HepG2 (cell line): Measurements from ENCODE around the gene LIPC. TPM values are rescaled to one million over a fixed set of nuclear protein-coding genes. Genes with fewer than 3 reads are reported as not detected.

ENCODE experiments used
- CAMTA2 ChIP-seq: sonication (generic); formaldehyde crosslinking; IDR thresholded peaks from 2 replicates; pipeline ENCODE4 v1.4.0; 2020; ENCODE audit warnings: mild to moderate bottlenecking, missing genetic modification reagents, borderline replicate concordance
- FLYWCH1 ChIP-seq: sonication (generic); formaldehyde crosslinking; IDR thresholded peaks from 2 replicates; pipeline ENCODE4 v1.8.1; 2023; ENCODE audit warnings: mild to moderate bottlenecking, missing genetic modification reagents
- MED13 ChIP-seq: sonication (generic); formaldehyde crosslinking; IDR thresholded peaks from 2 replicates; pipeline ENCODE4 v1.5.0; 2020; ENCODE audit warnings: missing genetic modification reagents
- MZF1 ChIP-seq: sonication (generic); formaldehyde crosslinking; IDR thresholded peaks from 2 replicates; pipeline ENCODE4 v1.8.1; 2023; ENCODE audit warnings: mild to moderate bottlenecking, missing genetic modification reagents, borderline replicate concordance
- POLR2A ChIP-seq, 2 experiments: IDR thresholded peaks; 2 replicates each; pipeline ENCODE4 v1.6.1; 2011; ENCODE audit warnings: low read depth in 2 of 2, low read length in 2 of 2, mild to moderate bottlenecking in 1 of 2, moderate library complexity in 1 of 2; ENCODE audit not compliant: insufficient read depth in 1 of 2
- RBM22 ChIP-seq: fragments of 200-400 bp; formaldehyde crosslinking; optimal IDR thresholded peaks from 2 replicates; pipeline ENCODE3; 2017; ENCODE audit warnings: mild to moderate bottlenecking, low read length, moderate library complexity
- REL ChIP-seq: sonication (generic); formaldehyde crosslinking; conservative IDR thresholded peaks from 2 replicates; pipeline ENCODE4 v1.8.0; 2022; ENCODE audit warnings: mild to moderate bottlenecking, missing genetic modification reagents, moderate library complexity
- RNF2 ChIP-seq: fragments of 450-650 bp; conservative IDR thresholded peaks from 2 replicates; pipeline ENCODE4 v1.6.1; 2016; ENCODE audit warnings: low read depth
- ZFY ChIP-seq: sonication (generic); formaldehyde crosslinking; IDR thresholded peaks from 2 replicates; pipeline ENCODE4 v1.4.0; 2020; ENCODE audit warnings: missing genetic modification reagents
- ZNF503 ChIP-seq: sonication (generic); formaldehyde crosslinking; IDR thresholded peaks from 2 replicates; pipeline ENCODE4 v1.4.0; 2020; ENCODE audit warnings: missing genetic modification reagents
- ZNF556 ChIP-seq: sonication (generic); formaldehyde crosslinking; IDR thresholded peaks from 2 replicates; pipeline ENCODE4 v1.4.0; 2020; ENCODE audit warnings: mild to moderate bottlenecking, missing genetic modification reagents, borderline replicate concordance
- ZNF567 ChIP-seq: sonication (generic); formaldehyde crosslinking; IDR thresholded peaks from 2 replicates; pipeline ENCODE4 v1.8.1; 2023; ENCODE audit warnings: mild to moderate bottlenecking, missing genetic modification reagents, borderline replicate concordance
- ZNF598 ChIP-seq: sonication (generic); formaldehyde crosslinking; IDR thresholded peaks from 2 replicates; pipeline ENCODE4 v1.5.1; 2020; ENCODE audit warnings: mild to moderate bottlenecking, missing genetic modification reagents, borderline replicate concordance
- ZNF607 ChIP-seq: sonication (generic); formaldehyde crosslinking; IDR thresholded peaks from 2 replicates; pipeline ENCODE4 v1.5.1; 2020; ENCODE audit warnings: missing genetic modification reagents, mild to moderate bottlenecking, borderline replicate concordance
- ZNF660 ChIP-seq: sonication (generic); formaldehyde crosslinking; IDR thresholded peaks from 2 replicates; pipeline ENCODE4 v1.5.1; 2020; ENCODE audit warnings: mild to moderate bottlenecking, low read depth, missing genetic modification reagents, borderline replicate concordance
- ZNF703 ChIP-seq: sonication (generic); formaldehyde crosslinking; IDR thresholded peaks from 2 replicates; pipeline ENCODE4 v1.5.1; 2020; ENCODE audit warnings: missing genetic modification reagents, mild to moderate bottlenecking, moderate library complexity, borderline replicate concordance
- ZNF841 ChIP-seq: sonication (generic); formaldehyde crosslinking; IDR thresholded peaks from 2 replicates; pipeline ENCODE4 v1.8.1; 2023; ENCODE audit warnings: missing genetic modification reagents, borderline replicate concordance
- polyA plus RNA-seq, 8 experiments: library from polyadenylated mRNA; depleted of rRNA in 3 of 8; stranded (reverse) in 7 of 8; unstranded in 1 of 8; fragments of >200 nt; fragmentation: Illumina TruSeq in 4 of 8; extraction: Trizol in 4 of 8; gene quantifications; 2 replicates each; pipeline versions ENCODE4 v1.2.1 to v1.2.3, GENCODE V29; 2011 to 2016; ENCODE audit warnings: low read depth in 4 of 8, missing spikeins in 1 of 8, mixed read lengths in 1 of 8; ENCODE audit not compliant: insufficient read depth in 1 of 8
- total RNA-seq, 5 experiments: library from RNA; depleted of rRNA; stranded (reverse); fragments of >200 nt; fragmentation: Illumina TruSeq; extraction: Trizol; gene quantifications; 2 replicates each; pipeline ENCODE4 v1.2.3, GENCODE V29; 2016; ENCODE audit warnings: low read depth in 1 of 5
- TF ChIP-seq, protein P1 (sequence below): sonication (generic); formaldehyde crosslinking; IDR thresholded peaks from 2 replicates; pipeline ENCODE4 v1.5.0; 2020; ENCODE audit warnings: missing genetic modification reagents, mild to moderate bottlenecking, borderline replicate concordance
- TF ChIP-seq, protein P2 (sequence below): sonication (generic); formaldehyde crosslinking; IDR thresholded peaks from 2 replicates; pipeline ENCODE4 v1.5.0; 2020; ENCODE audit warnings: missing genetic modification reagents
- TF ChIP-seq, protein P3 (sequence below): sonication (generic); formaldehyde crosslinking; IDR thresholded peaks from 2 replicates; pipeline ENCODE4 v1.8.1; 2023; ENCODE audit warnings: mild to moderate bottlenecking, moderate library complexity, missing genetic modification reagents
- TF ChIP-seq, protein P4 (sequence below): sonication (generic); formaldehyde crosslinking; IDR thresholded peaks from 2 replicates; pipeline ENCODE4 v1.4.0; 2020; ENCODE audit warnings: mild to moderate bottlenecking, missing genetic modification reagents

LIPC gene
- total and polyA plus RNA-seq, 2 of the 13 experiments (the other 11 are each of a cell fraction or from before 2014, with no cell fraction given), result 26.0 to 38.0 TPM

DNA sequence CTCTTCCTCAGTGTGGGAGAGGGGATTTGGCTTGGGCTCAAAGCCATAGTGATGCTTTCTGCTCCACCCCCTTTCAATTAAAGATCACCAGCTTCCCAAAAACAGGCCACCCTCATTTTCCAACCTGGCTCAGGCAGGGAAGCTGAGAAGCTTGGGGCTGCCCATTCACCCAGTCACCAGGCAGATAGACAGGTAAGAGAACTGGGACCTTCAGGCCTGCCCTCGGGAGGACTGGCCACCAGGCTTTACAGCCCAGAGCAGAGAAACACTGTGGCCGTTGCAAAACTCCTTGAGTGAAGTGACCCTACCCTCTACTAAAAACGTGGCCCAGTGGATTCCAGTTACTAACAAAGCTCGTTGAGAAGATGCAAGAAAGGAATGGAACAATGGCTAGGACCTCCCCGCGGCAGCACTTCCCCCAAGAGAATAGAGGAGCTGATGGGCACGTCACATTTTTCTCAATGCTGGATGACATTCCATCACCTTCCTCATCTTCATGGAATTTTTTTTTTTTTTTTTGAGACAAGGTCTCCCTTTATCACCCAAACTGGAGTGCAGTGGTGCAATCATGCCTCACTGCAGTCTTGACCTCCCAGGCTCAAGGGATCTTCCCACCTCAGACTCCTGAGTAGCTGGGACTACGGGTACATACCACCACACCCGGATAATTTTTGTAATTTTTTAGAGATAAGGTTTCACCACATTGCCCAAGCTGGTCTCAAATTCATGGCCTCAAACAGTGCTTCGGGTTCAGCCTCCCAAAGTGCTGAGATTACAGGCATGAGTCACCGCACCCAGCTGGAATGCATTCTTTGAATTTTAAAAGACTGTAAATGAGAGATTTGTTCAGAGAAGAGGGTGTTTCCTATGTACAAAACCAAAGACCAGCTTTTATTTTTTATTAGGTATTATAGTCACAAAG is 37.9 kb downstream of the LIPC start (continued):
- TF ChIP-seq, protein P1, sequence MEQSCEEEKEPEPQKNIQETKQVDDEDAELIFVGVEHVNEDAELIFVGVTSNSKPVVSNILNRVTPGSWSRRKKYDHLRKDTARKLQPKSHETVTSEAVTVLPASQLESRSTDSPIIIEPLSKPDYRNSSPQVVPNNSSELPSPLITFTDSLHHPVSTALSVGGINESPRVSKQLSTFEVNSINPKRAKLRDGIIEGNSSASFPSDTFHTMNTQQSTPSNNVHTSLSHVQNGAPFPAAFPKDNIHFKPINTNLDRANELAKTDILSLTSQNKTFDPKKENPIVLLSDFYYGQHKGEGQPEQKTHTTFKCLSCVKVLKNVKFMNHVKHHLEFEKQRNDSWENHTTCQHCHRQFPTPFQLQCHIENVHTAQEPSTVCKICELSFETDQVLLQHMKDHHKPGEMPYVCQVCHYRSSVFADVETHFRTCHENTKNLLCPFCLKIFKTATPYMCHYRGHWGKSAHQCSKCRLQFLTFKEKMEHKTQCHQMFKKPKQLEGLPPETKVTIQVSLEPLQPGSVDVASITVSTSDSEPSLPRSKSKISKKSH (CRISPR knock-in tag), result no peak
- TF ChIP-seq, protein P2, sequence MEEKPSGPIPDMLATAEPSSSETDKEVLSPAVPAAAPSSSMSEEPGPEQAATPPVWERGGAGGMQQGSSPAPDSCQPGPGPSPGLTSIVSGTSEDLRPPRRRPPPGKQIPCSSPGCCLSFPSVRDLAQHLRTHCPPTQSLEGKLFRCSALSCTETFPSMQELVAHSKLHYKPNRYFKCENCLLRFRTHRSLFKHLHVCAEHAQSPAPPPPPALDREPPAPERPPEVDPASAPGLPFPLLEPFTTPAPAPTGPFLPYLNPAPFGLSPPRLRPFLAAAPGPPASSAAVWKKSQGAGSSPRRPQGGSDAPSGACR (CRISPR knock-in tag), result no peak
- TF ChIP-seq, protein P3, sequence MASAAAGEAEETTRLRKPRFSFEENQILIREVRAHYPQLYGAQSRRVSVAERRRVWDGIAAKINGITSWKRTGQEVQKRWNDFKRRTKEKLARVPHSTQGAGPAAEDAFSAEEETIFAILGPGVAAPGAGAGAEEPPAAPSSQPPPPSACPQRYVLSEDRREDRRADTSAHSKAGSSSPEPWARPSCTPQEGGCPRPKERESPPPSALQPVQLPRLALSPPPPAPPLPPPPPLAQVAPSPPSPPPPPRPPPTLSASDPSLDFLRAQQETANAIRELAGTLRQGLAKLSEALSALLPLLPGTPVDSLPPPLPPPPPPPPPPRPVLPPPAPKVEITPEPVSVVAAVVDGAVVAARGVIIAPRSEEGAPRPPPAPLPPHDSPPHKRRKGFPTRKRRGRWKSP (CRISPR knock-in tag), result peak; percentile 52; the same call in 1 of the 2 replicates
- TF ChIP-seq ZNF660 (CRISPR knock-in tag) (no peak), POLR2A (IDR thresholded peaks at IDR 0.05; ENCODE audit: insufficient read depth in 1 of 2, low read depth in 2 of 2, low read length in 2 of 2) (no peak), ZNF841 (CRISPR knock-in tag) (no peak), CAMTA2 (CRISPR knock-in tag) (no peak), RNF2 (no peak), ZNF556 (no peak), REL (CRISPR knock-in tag) (no peak), FLYWCH1 (CRISPR knock-in tag) (no peak), ZNF503 (CRISPR knock-in tag) (peak; percentile 17; the same call in 1 of the 2 replicates), ZNF703 (CRISPR knock-in tag) (no peak), MZF1 (CRISPR knock-in tag) (no peak), ZFY (CRISPR knock-in tag) (no peak), MED13 (CRISPR knock-in tag) (no peak), ZNF607 (no peak), ZNF567 (CRISPR knock-in tag) (no peak), RBM22 (no peak), ZNF598 (CRISPR knock-in tag) (no peak)
- TF ChIP-seq, protein P4, sequence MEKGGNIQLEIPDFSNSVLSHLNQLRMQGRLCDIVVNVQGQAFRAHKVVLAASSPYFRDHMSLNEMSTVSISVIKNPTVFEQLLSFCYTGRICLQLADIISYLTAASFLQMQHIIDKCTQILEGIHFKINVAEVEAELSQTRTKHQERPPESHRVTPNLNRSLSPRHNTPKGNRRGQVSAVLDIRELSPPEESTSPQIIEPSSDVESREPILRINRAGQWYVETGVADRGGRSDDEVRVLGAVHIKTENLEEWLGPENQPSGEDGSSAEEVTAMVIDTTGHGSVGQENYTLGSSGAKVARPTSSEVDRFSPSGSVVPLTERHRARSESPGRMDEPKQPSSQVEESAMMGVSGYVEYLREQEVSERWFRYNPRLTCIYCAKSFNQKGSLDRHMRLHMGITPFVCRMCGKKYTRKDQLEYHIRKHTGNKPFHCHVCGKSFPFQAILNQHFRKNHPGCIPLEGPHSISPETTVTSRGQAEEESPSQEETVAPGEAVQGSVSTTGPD (CRISPR knock-in tag), result no peak
